HUES6 (cell line): ENCODE data around the gene TMIGD1.

Source experiments
- H3K27ac ChIP-seq: 2 replicates; pipeline ENCODE4 v1.7.0; 2013; ENCODE audit warnings: low read depth, mild to moderate bottlenecking, low read length, inconsistent platforms
- H3K27me3 ChIP-seq: 2 replicates; pipeline ENCODE4 v1.6.1; 2013; ENCODE audit warnings: low read length; ENCODE audit not compliant: control insufficient read depth, insufficient read depth
- H3K36me3 ChIP-seq: 2 replicates; pipeline ENCODE4 v1.6.1; 2013; ENCODE audit warnings: low read length; ENCODE audit not compliant: control insufficient read depth, insufficient read depth
- H3K4me1 ChIP-seq: 2 replicates; pipeline ENCODE4 v1.6.1; 2013; ENCODE audit warnings: low read length; ENCODE audit not compliant: control insufficient read depth, insufficient read depth
- H3K4me3 ChIP-seq: 2 replicates; pipeline ENCODE4 v1.5.1; 2013; ENCODE audit warnings: low read depth, low read length
- H3K9ac ChIP-seq: one replicate; pipeline ENCODE4 v1.6.1; 2013; ENCODE audit warnings: mild to moderate bottlenecking, low read length
- H3K9me3 ChIP-seq: 2 replicates; pipeline ENCODE4 v1.6.1; 2013; ENCODE audit warnings: low read depth, low read length; ENCODE audit not compliant: control insufficient read depth, insufficient read depth

TMIGD1 gene, protein sequence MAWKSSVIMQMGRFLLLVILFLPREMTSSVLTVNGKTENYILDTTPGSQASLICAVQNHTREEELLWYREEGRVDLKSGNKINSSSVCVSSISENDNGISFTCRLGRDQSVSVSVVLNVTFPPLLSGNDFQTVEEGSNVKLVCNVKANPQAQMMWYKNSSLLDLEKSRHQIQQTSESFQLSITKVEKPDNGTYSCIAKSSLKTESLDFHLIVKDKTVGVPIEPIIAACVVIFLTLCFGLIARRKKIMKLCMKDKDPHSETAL

DNA sequence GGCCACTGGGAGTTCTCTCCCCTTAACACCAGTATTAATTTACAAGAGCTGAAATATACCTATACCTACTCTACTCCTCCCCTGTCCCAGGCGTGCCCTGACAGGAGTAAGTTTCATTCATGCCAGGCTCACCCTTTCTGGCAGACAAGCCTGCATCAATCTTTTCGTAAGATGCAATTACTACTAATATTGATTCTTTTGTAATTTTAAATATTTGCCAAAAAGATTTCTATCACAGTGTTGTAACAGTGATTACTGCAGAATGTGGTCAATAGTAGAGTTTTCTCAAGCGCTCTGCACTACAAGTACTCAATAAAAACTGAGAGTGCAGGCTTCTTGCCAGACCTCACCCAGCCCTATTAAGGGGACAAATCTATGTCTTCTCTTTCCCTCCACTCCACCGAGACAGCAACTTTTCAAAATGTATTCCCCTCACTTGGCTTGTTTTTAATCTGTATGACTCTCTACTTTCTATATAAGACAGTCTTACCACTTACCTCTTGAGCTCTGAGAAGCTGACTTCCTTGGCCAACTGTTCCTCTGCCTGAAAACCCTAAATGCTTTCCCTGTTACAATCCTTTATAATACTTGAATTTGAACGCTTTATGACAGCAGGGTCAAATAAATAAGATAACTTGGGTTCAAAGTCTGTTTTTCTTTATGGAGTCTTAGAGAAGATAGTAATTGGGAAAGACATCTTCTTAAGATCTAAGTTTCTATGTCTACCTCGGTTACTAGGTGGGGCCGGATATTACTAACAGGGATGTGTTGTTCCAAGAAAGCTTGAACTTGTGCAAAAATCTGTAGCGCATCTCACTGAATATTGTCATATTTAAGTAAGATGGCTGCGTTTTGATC is at the start of gene TMIGD1:
TMIGD1 (minus strand) TSS at position 555 of the 858 bp plus-strand sequence. CDS start 1,924 bp downstream, outside the sequence.
- Histone ChIP-seq H3K36me3 (no peaks in the 10 kb centered on the region), H3K9me3 (no peaks in the 10 kb centered on the region), H3K9ac (no peak within 1 kb of the TSS), H3K4me1 (no peaks in the 10 kb centered on the region), H3K27ac (no peak within 1 kb of the TSS), H3K27me3 (no peaks in the 10 kb centered on the region), H3K4me3 (no peak within 1 kb of the TSS)

DNA sequence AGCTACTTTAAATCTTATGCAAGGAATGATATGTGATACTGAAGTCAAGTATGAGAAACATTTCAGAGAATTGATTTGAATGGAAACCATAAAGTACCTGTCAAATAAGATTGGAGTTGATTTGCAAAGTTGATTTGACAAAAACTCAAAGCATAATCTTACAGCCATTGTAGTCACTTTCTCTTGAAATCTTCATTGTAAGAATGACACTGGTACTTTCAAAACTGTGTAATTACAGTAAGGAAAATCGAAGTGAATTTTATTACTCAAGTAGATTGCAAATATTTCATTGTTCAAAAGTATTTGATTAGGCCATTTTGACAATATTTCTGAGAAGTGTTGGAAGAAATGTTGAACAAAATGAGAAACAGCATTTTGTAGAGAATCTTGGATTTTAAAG is 48.5 kb upstream of the TMIGD1 start:
- Histone ChIP-seq H3K4me1 (peaks cover 39% of the 10 kb centered on the region), H3K27me3 (peaks cover 22% of the 10 kb centered on the region), H3K36me3 (peaks cover 17% of the 10 kb centered on the region), H3K4me3 (no peak overlapping the region), H3K9ac (no peak overlapping the region), H3K27ac (no peak overlapping the region), H3K9me3 (no peaks in the 10 kb centered on the region)

DNA sequence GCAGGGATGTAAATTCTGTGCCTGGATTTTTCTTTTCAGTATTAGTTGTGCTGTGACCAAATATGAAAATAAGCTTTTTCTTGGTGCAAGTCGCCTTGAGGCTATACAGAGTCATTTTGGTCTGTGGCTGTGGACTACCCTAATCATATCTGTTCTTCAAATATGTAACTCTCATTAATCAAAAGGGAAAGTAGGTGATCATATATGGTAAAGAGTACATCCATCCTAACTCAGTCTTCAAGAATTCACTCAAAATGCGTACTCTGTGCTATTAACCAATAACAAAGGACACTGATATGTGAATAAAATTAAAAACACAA is 47.4 kb upstream of the TMIGD1 start:
- H3K9me3 ChIP-seq, result no peaks in the 10 kb centered on the region
- peaks cover 30% of the 10 kb centered on the region for H3K27me3 ChIP-seq
- no peak overlapping the region for H3K27ac ChIP-seq
- peaks cover 49% of the 10 kb centered on the region for H3K4me1 ChIP-seq
- H3K36me3 ChIP-seq, result peaks cover 10% of the 10 kb centered on the region
- H3K4me3 ChIP-seq, result peak overlapping the region; percentile 76; the same call in 1 of the 2 replicates
- no peak overlapping the region for H3K9ac ChIP-seq

DNA sequence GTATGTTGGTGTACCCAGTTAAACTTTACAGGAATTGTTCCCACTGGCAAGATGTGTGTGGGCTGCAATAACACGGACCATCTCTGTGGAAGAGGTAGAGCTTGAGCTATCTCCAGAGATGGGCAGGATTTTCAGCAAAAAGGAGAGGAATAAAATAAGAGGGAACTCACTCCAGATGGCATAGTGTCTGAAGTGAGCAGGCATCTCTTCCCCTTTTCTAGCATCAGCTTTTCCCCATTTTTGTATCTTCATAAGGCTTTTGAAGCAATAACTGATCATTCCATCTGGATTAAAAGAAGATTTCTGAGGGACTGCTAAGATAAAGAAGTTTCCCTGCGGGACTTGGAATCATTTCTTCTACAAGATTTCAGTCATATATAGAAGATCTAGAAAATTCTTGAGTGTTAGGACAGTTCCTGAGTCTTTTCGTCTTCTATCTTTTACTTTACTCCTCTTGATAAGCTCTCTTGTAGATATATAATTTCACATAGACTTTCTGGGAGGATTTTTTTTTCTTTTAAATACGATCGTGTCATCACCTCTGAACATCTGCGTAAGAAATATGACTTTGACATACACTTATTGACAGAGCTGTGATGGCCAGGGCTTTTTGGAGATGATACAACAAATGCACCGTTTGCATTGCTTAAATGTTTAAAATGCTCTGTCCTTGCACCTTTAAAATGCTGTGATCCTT is 46.9 kb upstream of the TMIGD1 start:
- Histone ChIP-seq H3K9ac (no peak overlapping the region), H3K27me3 (peaks cover 30% of the 10 kb centered on the region), H3K4me1 (peaks cover 50% of the 10 kb centered on the region), H3K27ac (no peak overlapping the region), H3K9me3 (no peaks in the 10 kb centered on the region), H3K4me3 (peak overlapping the region; percentile 76; the same call in 1 of the 2 replicates), H3K36me3 (peaks cover 5% of the 10 kb centered on the region)

DNA sequence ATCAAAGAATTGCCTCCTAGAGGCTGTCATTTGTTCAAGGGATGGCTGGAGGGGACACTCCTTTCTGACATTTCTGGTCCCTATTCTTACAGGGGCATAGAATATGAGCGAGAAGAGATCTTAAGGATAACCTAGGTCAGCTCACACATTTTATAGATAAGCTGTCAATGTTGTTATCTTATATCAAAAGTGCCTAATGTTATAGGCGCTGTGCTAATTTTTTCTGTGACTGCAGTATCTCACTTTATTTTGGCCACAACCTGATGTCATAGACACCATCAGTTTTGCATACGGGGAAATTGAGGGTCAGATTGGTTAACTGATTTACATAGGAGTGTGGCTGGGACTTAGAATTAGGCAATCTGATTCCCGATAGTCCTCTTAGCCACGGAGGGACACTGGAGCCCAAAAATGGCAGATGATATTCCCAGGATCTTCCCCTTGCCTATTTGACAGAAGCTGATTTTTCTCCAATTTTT is 46.1 kb upstream of the TMIGD1 start:
- H3K27ac ChIP-seq, result no peak overlapping the region
- H3K4me3 ChIP-seq, result peak overlapping the region; percentile 76

DNA sequence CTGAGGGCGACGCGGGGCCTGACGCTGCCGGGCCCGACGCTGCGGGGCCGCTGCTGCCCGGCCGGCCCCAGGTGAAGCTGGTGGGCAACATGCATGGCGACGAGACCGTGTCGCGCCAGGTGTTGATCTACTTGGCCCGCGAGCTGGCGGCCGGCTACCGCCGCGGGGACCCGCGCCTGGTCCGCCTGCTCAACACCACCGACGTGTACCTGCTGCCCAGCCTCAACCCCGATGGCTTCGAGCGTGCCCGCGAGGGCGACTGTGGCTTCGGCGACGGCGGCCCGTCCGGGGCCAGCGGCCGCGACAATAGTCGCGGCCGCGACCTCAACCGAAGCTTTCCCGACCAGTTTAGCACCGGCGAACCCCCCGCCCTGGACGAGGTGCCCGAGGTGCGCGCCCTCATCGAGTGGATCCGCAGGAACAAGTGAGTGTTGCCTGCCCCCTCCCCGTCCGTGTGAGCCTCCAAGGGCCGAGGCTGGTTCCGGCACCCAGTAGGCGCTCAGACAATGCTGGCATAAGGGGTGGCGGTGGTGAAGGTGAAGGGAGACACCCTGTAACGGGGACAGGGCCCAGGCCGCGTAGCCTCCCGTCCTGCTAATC is 45.5 kb upstream of the TMIGD1 start:
- Histone ChIP-seq H3K27ac (peak overlapping the region; percentile 24; the same call in 1 of the 2 replicates), H3K4me1 (peaks cover 50% of the 10 kb centered on the region)

More for the DNA sequence above, 46.1 kb upstream of the TMIGD1 start:
- Histone ChIP-seq H3K36me3 (no peaks in the 10 kb centered on the region), H3K9ac (peak overlapping the region; percentile 59), H3K4me1 (peaks cover 50% of the 10 kb centered on the region), H3K9me3 (no peaks in the 10 kb centered on the region), H3K27me3 (peaks cover 30% of the 10 kb centered on the region)

DNA sequence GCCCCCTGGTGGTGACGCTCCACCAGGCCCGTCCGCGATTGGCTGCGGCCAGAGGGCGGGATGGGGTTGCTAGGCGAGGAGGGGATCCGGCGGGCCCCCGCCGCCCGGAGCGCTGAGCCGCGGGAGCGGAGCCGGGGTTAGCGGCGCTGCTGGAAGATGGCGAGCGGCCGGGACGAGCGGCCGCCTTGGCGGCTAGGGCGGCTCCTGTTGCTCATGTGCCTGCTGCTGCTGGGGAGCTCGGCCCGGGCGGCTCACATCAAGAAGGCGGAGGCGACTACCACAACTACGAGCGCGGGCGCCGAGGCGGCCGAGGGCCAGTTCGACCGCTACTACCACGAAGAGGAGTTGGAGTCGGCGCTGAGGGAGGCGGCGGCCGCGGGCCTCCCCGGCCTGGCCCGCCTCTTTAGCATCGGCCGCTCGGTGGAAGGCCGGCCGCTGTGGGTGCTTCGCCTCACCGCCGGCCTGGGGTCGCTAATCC is 45.0 kb upstream of the TMIGD1 start, which contains the start of gene CPD:
CPD (plus strand) TSS at position 103 of the 478 bp plus-strand sequence; CDS start at position 157, 54 bp downstream.
- Histone ChIP-seq H3K36me3 (no peaks in the 10 kb centered on the region), H3K9ac (peak within 1 kb of the TSS; percentile 78), H3K9me3 (no peaks in the 10 kb centered on the region), H3K27ac (peak within 1 kb of the TSS; percentile 24; the same call in 1 of the 2 replicates), H3K4me1 (peaks cover 49% of the 10 kb centered on the region), H3K4me3 (peak within 1 kb of the TSS; percentile 76), H3K27me3 (peaks cover 30% of the 10 kb centered on the region)

More for the DNA sequence above, 45.5 kb upstream of the TMIGD1 start:
- no peaks in the 10 kb centered on the region for H3K36me3 ChIP-seq
- peak overlapping the region; percentile 76 for H3K4me3 ChIP-seq
- no peaks in the 10 kb centered on the region for H3K9me3 ChIP-seq
- H3K9ac ChIP-seq, result peak overlapping the region; percentile 78
- H3K27me3 ChIP-seq, result peaks cover 30% of the 10 kb centered on the region

DNA sequence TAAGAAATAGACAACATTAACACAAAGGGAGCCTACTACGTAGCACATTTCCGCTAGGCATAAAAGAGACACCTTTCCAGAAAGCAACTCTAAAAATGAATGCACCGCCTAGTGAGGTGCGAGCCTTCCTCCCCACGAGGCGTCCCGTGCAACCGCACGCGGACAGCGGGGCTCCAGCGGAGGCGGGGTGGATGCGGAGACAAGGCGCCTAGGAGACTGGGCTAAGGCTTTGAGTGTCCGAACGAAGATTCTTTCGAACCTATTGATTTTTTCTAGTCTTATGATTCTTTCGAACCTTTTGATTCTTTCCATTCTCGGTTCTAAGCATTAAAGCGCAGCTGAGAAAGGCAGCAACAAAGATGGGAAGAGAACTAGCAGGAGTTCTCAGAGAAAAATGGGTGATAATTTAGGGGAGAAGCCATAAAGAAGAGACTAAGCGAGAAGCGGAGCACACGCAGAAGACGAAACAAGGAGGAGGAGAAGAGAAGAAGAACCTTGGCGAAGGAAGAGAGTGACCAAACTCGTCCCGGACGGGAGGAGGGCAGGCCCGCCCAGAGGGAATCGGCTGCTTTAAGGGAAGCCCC is 44.5 kb upstream of the TMIGD1 start:
- peaks cover 30% of the 10 kb centered on the region for H3K27me3 ChIP-seq
- peak overlapping the region; percentile 76 for H3K4me3 ChIP-seq
- H3K36me3 ChIP-seq, result no peaks in the 10 kb centered on the region
- no peaks in the 10 kb centered on the region for H3K9me3 ChIP-seq
- H3K4me1 ChIP-seq, result peaks cover 45% of the 10 kb centered on the region
- no peak overlapping the region; the same call in 1 of the 2 replicates for H3K27ac ChIP-seq
- H3K9ac ChIP-seq, result no peak overlapping the region

DNA sequence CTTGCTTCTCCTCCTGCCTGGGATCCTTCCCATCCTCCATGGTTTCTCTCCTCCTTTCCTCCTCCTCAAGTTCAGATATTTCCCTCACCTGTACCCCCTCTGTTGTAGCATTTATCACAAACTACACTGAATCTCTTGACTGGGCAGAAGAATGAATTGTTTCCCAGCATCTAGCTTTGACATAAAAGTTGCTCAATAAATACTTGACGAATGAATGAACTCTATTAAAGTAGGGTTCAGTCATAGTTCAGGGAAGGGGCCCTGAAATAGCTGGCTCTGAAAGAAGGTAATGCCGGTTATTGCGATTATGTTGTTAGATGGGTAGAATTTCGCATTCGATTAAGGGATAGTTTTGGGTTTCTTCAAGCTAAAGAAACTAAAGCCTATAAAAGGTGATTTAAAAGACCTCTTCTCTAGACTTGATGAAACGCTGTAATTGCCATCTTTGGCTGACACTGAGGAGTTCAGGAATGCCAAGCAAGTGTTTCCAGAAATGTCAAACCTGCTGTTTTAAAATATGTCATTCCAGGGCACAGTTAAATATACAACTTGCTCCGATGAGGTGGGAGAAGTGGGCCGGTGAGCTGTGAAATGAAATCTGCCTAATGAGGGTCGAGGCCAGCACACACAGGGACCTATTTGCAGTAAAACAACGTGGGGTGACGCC is 43.9 kb upstream of the TMIGD1 start:
- H3K4me3 ChIP-seq, result peak overlapping the region; percentile 76
- H3K27ac ChIP-seq, result no peak overlapping the region
- H3K4me1 ChIP-seq, result peaks cover 39% of the 10 kb centered on the region
- H3K36me3 ChIP-seq, result no peaks in the 10 kb centered on the region
- H3K9ac ChIP-seq, result no peak overlapping the region
- no peaks in the 10 kb centered on the region for H3K9me3 ChIP-seq
- H3K27me3 ChIP-seq, result peaks cover 30% of the 10 kb centered on the region
